ENCODE data around the gene NRP1. TPM values are rescaled to one million over a fixed set of nuclear protein-coding genes. Genes with fewer than 3 reads are reported as not detected.

NRP1 gene
- total and polyA plus RNA-seq, 12 donors, result 45.3 to 229 (median 157) TPM

DNA sequence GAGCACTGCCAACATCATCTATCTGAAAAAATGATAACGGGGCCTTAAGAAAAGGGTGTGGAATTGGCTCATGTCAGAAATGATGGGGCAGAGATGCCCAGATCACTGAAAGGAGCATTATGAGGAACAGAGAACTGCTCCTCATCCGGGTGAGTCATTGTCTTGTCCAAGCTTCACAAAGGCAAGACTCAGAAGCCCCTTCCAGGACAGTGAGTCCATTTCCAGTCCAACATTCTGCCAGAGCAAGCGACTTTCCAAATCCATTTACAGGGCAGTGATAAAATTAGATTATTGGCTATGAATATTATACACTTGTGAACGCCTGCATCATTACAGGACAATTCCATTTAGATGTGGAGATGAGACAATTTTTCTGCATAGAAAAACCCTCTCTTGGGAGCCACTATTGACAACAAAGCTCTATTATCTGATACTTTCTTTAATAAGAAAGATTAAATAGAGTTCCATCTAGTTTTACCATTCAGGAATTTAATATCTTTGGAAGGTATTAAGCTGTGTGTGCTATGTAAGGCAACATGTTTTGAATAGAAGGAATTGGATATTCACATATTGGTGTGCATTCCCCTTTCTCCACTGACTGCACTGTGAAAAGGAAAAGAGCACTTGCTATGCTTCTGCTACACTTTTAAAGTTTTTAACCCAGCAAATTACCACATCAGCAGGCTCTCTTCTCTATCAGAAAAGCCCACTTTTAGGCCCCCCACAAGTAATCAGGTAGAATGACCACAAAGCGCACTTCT, 159.6 kb downstream of the NRP1 start:
- intact Hi-C loops (cut with DNase I), result no loop called here
- WGBS, 2 donors, result 63 to 76% methylated on average over 5 of the region's 5 CpGs
- DNase-seq, result no peak
- Histone ChIP-seq H3K9me3 (no peaks in the 10 kb centered on the region), H3K27me3 (no peaks in the 10 kb centered on the region), H3K4me3 (no peak overlapping the region), H3K36me3 (peaks cover 0 to 37% (median 9%) of the 10 kb centered on the region in 9 donors), H3K27ac (peak overlapping the region in 3 of 10 donors; percentile 6 to 20 (median 20)), H3K4me1 (peaks cover 0 to 46% (median 20%) of the 10 kb centered on the region in 9 donors)
- peak in 1 of 8 donors; percentile 42 for ATAC-seq
- no peak for TF ChIP-seq CTCF (IDR thresholded peaks at IDR 0.05)

DNA sequence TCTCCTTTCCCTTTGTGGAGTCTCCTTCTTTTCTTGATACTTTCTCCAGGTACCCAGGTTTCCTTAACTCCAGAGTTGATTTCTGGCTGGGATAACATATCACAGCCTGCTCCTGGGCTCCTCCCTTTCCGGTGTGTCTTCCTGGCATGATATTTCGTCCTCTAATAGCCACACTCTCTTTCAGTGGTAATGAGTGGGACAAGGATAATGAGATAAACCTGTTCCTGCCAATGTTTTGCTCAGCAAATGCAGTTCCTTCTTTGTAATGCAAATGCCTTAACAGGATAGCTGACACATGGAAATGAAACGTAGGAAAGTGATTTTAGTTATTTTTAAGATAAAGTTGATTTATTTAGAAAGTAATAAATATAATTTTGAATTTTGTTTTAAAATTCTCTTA, 168.6 kb downstream of the NRP1 start:
- no peaks in the 10 kb centered on the region for H3K9me3 ChIP-seq
- no peak for DNase-seq
- H3K4me1 ChIP-seq, result peaks cover 0 to 8% (median 0%) of the 10 kb centered on the region in 9 donors
- no peak for TF ChIP-seq CTCF (IDR thresholded peaks at IDR 0.05)
- H3K27ac ChIP-seq, result no peak overlapping the region
- intact Hi-C loops (cut with DNase I), result no loop called here
- 46 to 59% methylated on average over 3 of the region's 3 CpGs for whole genome bisulfite sequencing, 2 donors
- no peaks in the 10 kb centered on the region for H3K36me3 ChIP-seq
- ATAC-seq, result no peak
- H3K4me3 ChIP-seq, result no peak overlapping the region
- no peaks in the 10 kb centered on the region for H3K27me3 ChIP-seq

GRCh38 chr10:33164060-33164709, 170.3 kb downstream of the NRP1 start:
- TF ChIP-seq CTCF (IDR thresholded peaks at IDR 0.05), result no peak
- Histone ChIP-seq H3K27ac (no peak overlapping the region), H3K4me1 (peaks cover 0 to 8% (median 0%) of the 10 kb centered on the region in 9 donors), H3K27me3 (no peaks in the 10 kb centered on the region), H3K36me3 (no peaks in the 10 kb centered on the region), H3K4me3 (no peak overlapping the region), H3K9me3 (no peaks in the 10 kb centered on the region)
- peak in 1 of 8 donors; percentile 28 for ATAC-seq
- no peak for DNase-seq
- 52 to 62% methylated on average over 9 of the region's 9 CpGs for WGBS, 2 donors
- intact Hi-C loops (cut with DNase I), result no loop called here

- Histone ChIP-seq H3K4me1 (peaks cover 0 to 9% (median 4%) of the 10 kb centered on the region in 9 donors), H3K36me3 (no peaks in the 10 kb centered on the region), H3K4me3 (no peak overlapping the region), H3K27me3 (peaks cover 0 to 7% (median 0%) of the 10 kb centered on the region in 7 donors), H3K27ac (no peak overlapping the region), H3K9me3 (no peaks in the 10 kb centered on the region)
- intact Hi-C loops (cut with DNase I), result no loop called here
- no peak for DNase-seq
- TF ChIP-seq CTCF (IDR thresholded peaks at IDR 0.05), result no peak
- WGBS, 2 donors, result 82 to 95% methylated on average over 3 of the region's 3 CpGs
- ATAC-seq, result no peak
These were observed 172.3 kb downstream of the NRP1 start for GRCh38 chr10:33162248-33162575.
